ENCODE measurements around the gene DCANP1. TPM values are rescaled to one million over a fixed set of nuclear protein-coding genes. Genes with fewer than 3 reads are reported as not detected.
A peak's percentile ranks its signal among the peaks of the same experiment; 100 is the strongest.

Gene DCANP1
- total and polyA plus RNA-seq, 4 donors = 0.09 to 0.51 (median 0.28) TPM

GRCh38 chr5:135444881-135445280 is 2.3 kb downstream of the DCANP1 start:
- DNase-seq = peak in 1 of 3 donors; percentile 11
- H3K4me1 ChIP-seq (ENCODE audit: control insufficient read depth in 5 of 5, insufficient read depth in 5 of 5, low read length in 5 of 5) = peaks cover 0 to 79% (median 55%) of the 10 kb centered on the region in 5 donors
- no peak overlapping the region for H3K9ac ChIP-seq (ENCODE audit: insufficient read depth in 1 of 2, low read length in 2 of 2)
- 65 to 69% methylated on average over 6 of the region's 6 CpGs for WGBS, 2 donors
- no peak overlapping the region for H3K4me3 ChIP-seq
- TF ChIP-seq CTCF (IDR thresholded peaks at IDR 0.05; ENCODE audit: control extremely low read depth, extremely low read depth) = no peak
- peaks cover 0 to 2% (median 0%) of the 10 kb centered on the region in 3 donors for H3K27me3 ChIP-seq (ENCODE audit: control insufficient read depth in 3 of 3, insufficient read depth in 3 of 3, low read length in 2 of 3)
- no peaks in the 10 kb centered on the region for H3K36me3 ChIP-seq (ENCODE audit: control insufficient read depth in 4 of 4, insufficient read depth in 4 of 4, low read length in 4 of 4)
- ATAC-seq (ENCODE audit: insufficient read depth, low FRiP score) = no peak
- H3K9me3 ChIP-seq (ENCODE audit: control insufficient read depth in 4 of 4, insufficient read depth in 3 of 4, low read length in 3 of 4) = no peaks in the 10 kb centered on the region
- no peak overlapping the region for H3K27ac ChIP-seq (ENCODE audit: low read depth in 1 of 2, low read length in 1 of 2)

GRCh38 chr5:135444360-135444759 is 2.8 kb downstream of the DCANP1 start:
- DNase-seq = peak in 1 of 3 donors; percentile 13
- Histone ChIP-seq H3K27ac (ENCODE audit: low read depth in 1 of 2, low read length in 1 of 2) (no peak overlapping the region), H3K36me3 (ENCODE audit: control insufficient read depth in 4 of 4, insufficient read depth in 4 of 4, low read length in 4 of 4) (no peaks in the 10 kb centered on the region), H3K9ac (ENCODE audit: insufficient read depth in 1 of 2, low read length in 2 of 2) (no peak overlapping the region), H3K27me3 (ENCODE audit: control insufficient read depth in 3 of 3, insufficient read depth in 3 of 3, low read length in 2 of 3) (peaks cover 0 to 2% (median 0%) of the 10 kb centered on the region in 3 donors), H3K9me3 (ENCODE audit: control insufficient read depth in 4 of 4, insufficient read depth in 3 of 4, low read length in 3 of 4) (no peaks in the 10 kb centered on the region), H3K4me1 (ENCODE audit: control insufficient read depth in 5 of 5, insufficient read depth in 5 of 5, low read length in 5 of 5) (peaks cover 0 to 84% (median 58%) of the 10 kb centered on the region in 5 donors), H3K4me3 (no peak overlapping the region)
- 72 to 80% methylated on average over 13 of the region's 13 CpGs for WGBS, 2 donors
- no peak for ATAC-seq (ENCODE audit: insufficient read depth, low FRiP score)
- no peak for TF ChIP-seq CTCF (IDR thresholded peaks at IDR 0.05; ENCODE audit: control extremely low read depth, extremely low read depth)

GRCh38 chr5:135443161-135443960 is 3.8 kb downstream of the DCANP1 start:
- H3K9ac ChIP-seq (ENCODE audit: insufficient read depth in 1 of 2, low read length in 2 of 2) = peak overlapping the region in 1 of 2 donors; percentile 43
- DNase-seq = peak in 1 of 3 donors; percentile 65
- H3K27me3 ChIP-seq (ENCODE audit: control insufficient read depth in 3 of 3, insufficient read depth in 3 of 3, low read length in 2 of 3) = no peaks in the 10 kb centered on the region
- H3K9me3 ChIP-seq (ENCODE audit: control insufficient read depth in 4 of 4, insufficient read depth in 3 of 4, low read length in 3 of 4) = no peaks in the 10 kb centered on the region
- H3K27ac ChIP-seq (ENCODE audit: low read depth in 1 of 2, low read length in 1 of 2) = peak overlapping the region in 1 of 2 donors; percentile 65
- H3K4me3 ChIP-seq = no peak overlapping the region
- H3K4me1 ChIP-seq (ENCODE audit: control insufficient read depth in 5 of 5, insufficient read depth in 5 of 5, low read length in 5 of 5) = peaks cover 0 to 86% (median 64%) of the 10 kb centered on the region in 5 donors
- ATAC-seq (ENCODE audit: insufficient read depth, low FRiP score) = no peak
- TF ChIP-seq CTCF (IDR thresholded peaks at IDR 0.05; ENCODE audit: control extremely low read depth, extremely low read depth) = no peak
- H3K36me3 ChIP-seq (ENCODE audit: control insufficient read depth in 4 of 4, insufficient read depth in 4 of 4, low read length in 4 of 4) = no peaks in the 10 kb centered on the region
- 52 to 77% methylated on average over 6 of the region's 6 CpGs for WGBS, 2 donors

Data from lung (tissue), 12 donors.